ENCODE results near the gene YWHAQ. TPM values are rescaled to one million over a fixed set of nuclear protein-coding genes. Genes with fewer than 3 reads are reported as not detected.
"Not testable (repeated sequence)": the region's sequence is repeated elsewhere in the genome, so short reads cannot be mapped to it uniquely, and the experiment has no call there.

The YWHAQ gene
- total and polyA plus RNA-seq, 7 donors, result 179 to 273 (median 216) TPM

- WGBS, 2 donors, result 69 to 82% methylated on average over 7 of the region's 7 CpGs
- peaks cover 0 to 82% (median 72%) of the 10 kb centered on the region in 4 donors for H3K4me1 ChIP-seq
These were observed 19.8 kb downstream of the YWHAQ start for GRCh38 chr2:9610781-9611548.

GRCh38 chr2:9608491-9608890, 22.3 kb downstream of the YWHAQ start:
- not testable (repeated sequence) for H3K9me3 ChIP-seq, H3K36me3 ChIP-seq, H3K27me3 ChIP-seq, DNase-seq
- intact Hi-C loops (cut with DNase I), result loop anchor here (2.0 kb wide), 1 partner anchor 20 kb away; no protein-coding TSS in a partner anchor
- Histone ChIP-seq H3K4me1 (peaks cover 0 to 59% (median 49%) of the 10 kb centered on the region in 4 donors), H3K27ac (peak overlapping the region; percentile 72 to 85 (median 76)), H3K4me3 (peak overlapping the region in 2 of 4 donors; percentile 6 to 23)
- WGBS, 2 donors, result 41 to 67% methylated on average over 10 of the region's 10 CpGs

More at GRCh38 chr2:9610781-9611548, 19.8 kb downstream of the YWHAQ start:
- no peak for DNase-seq
- no peaks in the 10 kb centered on the region for H3K9me3 ChIP-seq
- intact Hi-C loops (cut with DNase I), result no loop called here
- no peaks in the 10 kb centered on the region for H3K27me3 ChIP-seq
- no peaks in the 10 kb centered on the region for H3K36me3 ChIP-seq
- no peak for TF ChIP-seq EP300 (IDR thresholded peaks at IDR 0.05)
- no peak for TF ChIP-seq POLR2AphosphoS5 (IDR thresholded peaks at IDR 0.05)
- TF ChIP-seq POLR2A (IDR thresholded peaks at IDR 0.05), result no peak
- no peak overlapping the region for H3K4me3 ChIP-seq
- H3K27ac ChIP-seq, result peak overlapping the region in 1 of 4 donors; percentile 85

GRCh38 chr2:9602412-9602811, 28.4 kb downstream of the YWHAQ start:
- TF ChIP-seq EP300 (IDR thresholded peaks at IDR 0.05), result no peak
- no peak for TF ChIP-seq CTCF (IDR thresholded peaks at IDR 0.05)
- no peak for TF ChIP-seq POLR2A (IDR thresholded peaks at IDR 0.05)
- TF ChIP-seq POLR2AphosphoS5 (IDR thresholded peaks at IDR 0.05), result no peak
- intact Hi-C loops (cut with DNase I), result no loop called here
- Histone ChIP-seq H3K9me3 (peaks cover 0 to 9% (median 4%) of the 10 kb centered on the region in 4 donors), H3K4me1 (peaks cover 0 to 6% (median 3%) of the 10 kb centered on the region in 4 donors), H3K4me3 (no peak overlapping the region), H3K27ac (no peak overlapping the region), H3K36me3 (peaks cover 0 to 33% (median 13%) of the 10 kb centered on the region in 4 donors), H3K27me3 (no peaks in the 10 kb centered on the region)
- DNase-seq, result no peak
- 85 to 91% methylated on average over 3 of the region's 3 CpGs for WGBS, 2 donors

GRCh38 chr2:9601397-9601796, 29.4 kb downstream of the YWHAQ start:
- intact Hi-C loops (cut with DNase I), result no loop called here
- H3K36me3 ChIP-seq, result peaks cover 0 to 33% (median 13%) of the 10 kb centered on the region in 4 donors
- whole genome bisulfite sequencing, 2 donors, result 73 to 84% methylated on average over 5 of the region's 5 CpGs
- TF ChIP-seq POLR2AphosphoS5 (IDR thresholded peaks at IDR 0.05) (no peak), CTCF (IDR thresholded peaks at IDR 0.05) (no peak), EP300 (IDR thresholded peaks at IDR 0.05) (no peak), POLR2A (IDR thresholded peaks at IDR 0.05) (no peak)
- no peak for DNase-seq
- peaks cover 0 to 3% (median 0%) of the 10 kb centered on the region in 4 donors for H3K4me1 ChIP-seq
- H3K4me3 ChIP-seq, result no peak overlapping the region
- peaks cover 0 to 9% (median 4%) of the 10 kb centered on the region in 4 donors for H3K9me3 ChIP-seq
- no peaks in the 10 kb centered on the region for H3K27me3 ChIP-seq
- H3K27ac ChIP-seq, result no peak overlapping the region

GRCh38 chr2:9599430-9599829, 31.4 kb downstream of the YWHAQ start:
- peaks cover 0 to 9% (median 4%) of the 10 kb centered on the region in 4 donors for H3K9me3 ChIP-seq
- no peaks in the 10 kb centered on the region for H3K27me3 ChIP-seq

More at GRCh38 chr2:9599430-9599829, 31.4 kb downstream of the YWHAQ start:
- 97 to 99% methylated on average over 1 of the region's 1 CpG for WGBS, 2 donors
- Histone ChIP-seq H3K4me1 (peaks cover 0 to 21% (median 12%) of the 10 kb centered on the region in 4 donors), H3K36me3 (peaks cover 0 to 33% (median 13%) of the 10 kb centered on the region in 4 donors), H3K4me3 (no peak overlapping the region), H3K27ac (no peak overlapping the region)
- TF ChIP-seq POLR2A (IDR thresholded peaks at IDR 0.05) (no peak), CTCF (IDR thresholded peaks at IDR 0.05) (no peak), EP300 (IDR thresholded peaks at IDR 0.05) (no peak), POLR2AphosphoS5 (IDR thresholded peaks at IDR 0.05) (no peak)
- DNase-seq, result no peak
- intact Hi-C loops (cut with DNase I), result no loop called here
